K562 (cell line): ENCODE measurements around the gene CD320. TPM values are rescaled to one million over a fixed set of nuclear protein-coding genes. Genes with fewer than 3 reads are reported as not detected.

Experiments used
- ARID2 ChIP-seq: fragments of 450-650 bp; IDR thresholded peaks from 2 replicates; pipeline ENCODE4 v1.6.1; 2017; ENCODE audit warnings: antibody characterized with exemption, mild to moderate bottlenecking
- CHD1 ChIP-seq: fragments of 200-600 bp; sonication (generic); IDR thresholded peaks from one replicate; pipeline ENCODE4 v1.6.1; 2012; ENCODE audit warnings: mild to moderate bottlenecking, moderate library complexity, low read length, inconsistent platforms
- CREB3 ChIP-seq: fragments of 450-650 bp; conservative IDR thresholded peaks from 2 replicates; pipeline ENCODE4 v1.6.1; 2016; ENCODE audit warnings: missing genetic modification characterization, low read depth, mild to moderate bottlenecking, missing compliant biosample characterization, moderate library complexity
- E2F8 ChIP-seq: fragments of 450-650 bp; IDR thresholded peaks from 2 replicates; pipeline ENCODE4 v1.7.1; 2018; ENCODE audit warnings: mild to moderate bottlenecking, low read depth; ENCODE audit not compliant: partially characterized antibody
- EGR1 ChIP-seq: fragments of 450-650 bp; conservative IDR thresholded peaks from 2 replicates; pipeline ENCODE4 v1.6.1; 2017; ENCODE audit warnings: mild to moderate bottlenecking
- FOS ChIP-seq: IDR thresholded peaks from 3 replicates; pipeline ENCODE4 v1.6.1; 2011; ENCODE audit not compliant: insufficient read length; ENCODE audit errors: extremely low read depth
- HDAC8 ChIP-seq: fragments of 450-650 bp; IDR thresholded peaks from 2 replicates; pipeline ENCODE4 v1.6.1; 2016; ENCODE audit warnings: mild to moderate bottlenecking, missing genetic modification characterization, moderate library complexity, missing compliant biosample characterization
- HOXB6 ChIP-seq: fragments of 250-450 bp; sonication (Bioruptor Pico); IDR thresholded peaks from 2 replicates; pipeline ENCODE4 v1.5.1; 2022; ENCODE audit warnings: mild to moderate bottlenecking, borderline replicate concordance
- MCM3 ChIP-seq: fragments of 450-650 bp; IDR thresholded peaks from 2 replicates; pipeline ENCODE4 v1.6.1; 2016
- MLX ChIP-seq, 2 experiments: fragments of 450-650 bp in 1 of 2; sonication (generic) in 1 of 2; formaldehyde crosslinking; conservative IDR thresholded peaks; 2 replicates each; pipeline versions ENCODE4 v1.4.0 to v1.8.1; 2020 to 2022; ENCODE audit warnings: mild to moderate bottlenecking in 1 of 2, missing genetic modification reagents in 1 of 2
- NCOR1 ChIP-seq: fragments of 450-650 bp; IDR thresholded peaks from 2 replicates; pipeline ENCODE4 v1.6.1; 2016; ENCODE audit warnings: mild to moderate bottlenecking, moderate library complexity
- POLR2AphosphoS5 ChIP-seq: IDR thresholded peaks from 2 replicates; pipeline ENCODE4 v1.6.1; 2011; ENCODE audit warnings: mild to moderate bottlenecking, low read depth, low read length, moderate library complexity; ENCODE audit not compliant: control insufficient read depth, insufficient read depth
- SIN3A ChIP-seq, 2 experiments: fragments of 150-350 bp in 1 of 2; IDR thresholded peaks; 2 replicates each; pipeline ENCODE4 v1.6.1; 2011 to 2016; ENCODE audit warnings: borderline replicate concordance in 2 of 2, low read depth in 2 of 2, low read length in 2 of 2, mild to moderate bottlenecking in 2 of 2, moderate library complexity in 2 of 2; ENCODE audit not compliant: control insufficient read depth in 1 of 2
- SIN3B ChIP-seq: fragments of 450-650 bp; IDR thresholded peaks from 2 replicates; pipeline ENCODE4 v1.6.1; 2017; ENCODE audit warnings: low read depth, mild to moderate bottlenecking, moderate library complexity
- TAF15 ChIP-seq: fragments of 200-400 bp; formaldehyde crosslinking; IDR thresholded peaks from 2 replicates; pipeline ENCODE4 v1.6.1; 2017; ENCODE audit warnings: mild to moderate bottlenecking, low read depth, low read length, moderate library complexity
- TARDBP ChIP-seq: fragments of 450-650 bp; IDR thresholded peaks from 2 replicates; pipeline ENCODE4 v1.6.1; 2016
- TRIM28 ChIP-seq: fragments of 450-650 bp; IDR thresholded peaks from 2 replicates; pipeline ENCODE4 v1.6.1; 2017
- WHSC1 ChIP-seq: IDR thresholded peaks from one replicate; pipeline ENCODE4 v1.6.1; 2012; ENCODE audit warnings: low read length, control low read depth, inconsistent platforms
- XRCC3 ChIP-seq: fragments of 450-650 bp; IDR thresholded peaks from 2 replicates; pipeline ENCODE4 v1.6.1; 2017; ENCODE audit warnings: mild to moderate bottlenecking, moderate library complexity
- YY1 ChIP-seq, 3 experiments: IDR thresholded peaks; 2 replicates each; pipeline ENCODE4 v1.6.1; 2011; ENCODE audit warnings: low read length in 2 of 3, mild to moderate bottlenecking in 2 of 3, moderate library complexity in 2 of 3, borderline replicate concordance in 1 of 3, control low read depth in 1 of 3, low read depth in 1 of 3; ENCODE audit not compliant: insufficient read depth in 3 of 3, insufficient replicate concordance in 2 of 3, control insufficient read depth in 1 of 3, insufficient read length in 1 of 3; ENCODE audit errors: extremely low read depth in 1 of 3
- ZFX ChIP-seq: sonication (generic); formaldehyde crosslinking; IDR thresholded peaks from 2 replicates; pipeline ENCODE4 v1.8.0; 2022; ENCODE audit warnings: mild to moderate bottlenecking, missing genetic modification reagents, moderate library complexity
- ZNF134 ChIP-seq: fragments of 250-450 bp; sonication (Bioruptor Pico); conservative IDR thresholded peaks from 2 replicates; pipeline ENCODE4 v1.4.0; 2020
- ZNF57 ChIP-seq: fragments of 450-650 bp; formaldehyde crosslinking; IDR thresholded peaks from 2 replicates; pipeline ENCODE4 v1.4.0; 2020; ENCODE audit warnings: mild to moderate bottlenecking, moderate library complexity
- polyA plus RNA-seq, 8 experiments: library from polyadenylated mRNA; depleted of rRNA in 4 of 8; stranded (reverse) in 5 of 8; unstranded in 3 of 8; fragments of >200 nt; fragmentation: Nextera tagmentation in 2 of 8; fragmentation: Illumina TruSeq in 1 of 8; extraction: Ambion mirVana in 2 of 8; extraction: Trizol in 1 of 8; gene quantifications; 2 replicates each; pipeline versions ENCODE4 v1.2.1 to v1.2.3, GENCODE V29; 2011 to 2014; ENCODE audit warnings: inconsistent platforms in 1 of 8, missing spikeins in 1 of 8
- total RNA-seq, 7 experiments: library from RNA; depleted of rRNA in 6 of 7; stranded (reverse); fragments of >200 nt in 6 of 7; fragmentation: Illumina TruSeq in 2 of 7; extraction: Trizol in 2 of 7; gene quantifications; 2 replicates each; pipeline versions ENCODE4 v1.2.1 to v1.2.3, GENCODE V29; 2011 to 2021; ENCODE audit warnings: low replicate concordance in 1 of 7

Gene CD320
- total and polyA plus RNA-seq, 9 of the 15 experiments (the other 6 are each of a cell fraction or from before 2014, with no cell fraction given): 0.45 to 94.5 (median 34.4) TPM

- TF ChIP-seq TAF15 (peak; percentile 89; the same call in 1 of the 2 replicates), HOXB6 (CRISPR knock-in tag) (no peak), NCOR1 (0 out of 2 replicates have a peak, but pooled peaks have one; percentile 4), SIN3A (IDR thresholded peaks at IDR 0.05; ENCODE audit: borderline replicate concordance in 2 of 2, control insufficient read depth in 1 of 2, low read depth in 2 of 2, low read length in 2 of 2) (peak in 1 of 2 experiments; percentile 58; a peak in 1 of 4 replicates), SIN3B (no peak), CHD1 (no peak), TRIM28 (no peak), ZFX (CRISPR knock-in tag) (no peak), ZNF134 (CRISPR knock-in tag) (no peak), TARDBP (no peak), ARID2 (no peak), MLX (CRISPR knock-in tag; conservative IDR thresholded peaks at IDR 0.05) (no peak), E2F8 (peak; percentile 27), WHSC1 (no peak), YY1 (IDR thresholded peaks at IDR 0.05; ENCODE audit: borderline replicate concordance in 1 of 3, control insufficient read depth in 1 of 3, extremely low read depth in 1 of 3, insufficient read depth in 3 of 3, insufficient read length in 1 of 3, insufficient replicate concordance in 2 of 3, low read depth in 1 of 3, low read length in 2 of 3) (peak in 1 of 3 experiments; percentile 27), ZNF57 (CRISPR knock-in tag) (no peak), MCM3 (no peak), EGR1 (peak; percentile 45; the same call in 1 of the 2 replicates), XRCC3 (no peak), CREB3 (tag) (no peak), FOS (no peak), HDAC8 (tag) (no peak), POLR2AphosphoS5 (no peak; the same call in 1 of the 2 replicates)
These were observed 16.3 kb upstream of the CD320 start (continued) for GRCh38 chr19:8324186-8325050.
